HG03196 (cell line): ENCODE measurements around the gene EIF5B.
"Not testable (repeated sequence)": the region's sequence is repeated elsewhere in the genome, so short reads cannot be mapped to it uniquely, and the experiment has no call there.

Experiments used
- ATAC-seq: cut with Tn5 transposase; IDR thresholded peaks from one replicate; pipeline ENCODE4 v1.9.1; 2021; ENCODE audit not compliant: unreplicated experiment

Gene EIF5B

GRCh38 chr2:99368854-99369253 is 31.7 kb downstream of the EIF5B start:
- not testable (repeated sequence) for ATAC-seq

DNA sequence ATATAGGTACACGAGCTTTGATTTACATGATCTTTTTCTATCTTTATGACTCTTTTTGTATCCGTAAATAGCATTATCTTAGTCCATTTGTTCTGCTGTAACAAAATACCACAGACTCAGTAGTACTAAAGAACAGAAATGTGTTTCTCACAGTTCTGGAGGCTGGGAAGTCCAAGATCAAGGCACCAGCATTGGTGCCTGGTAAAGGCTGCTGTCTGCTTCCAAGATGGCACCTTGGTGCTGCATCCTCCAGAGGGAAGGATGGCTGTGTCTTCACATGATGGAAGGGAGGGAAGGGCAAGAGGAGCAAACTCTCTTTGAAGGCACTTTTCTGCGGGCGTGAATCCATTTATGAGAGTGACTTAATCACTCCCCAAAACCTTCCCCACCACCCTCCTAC is 36.0 kb downstream of the EIF5B start:
- no peak for ATAC-seq

DNA sequence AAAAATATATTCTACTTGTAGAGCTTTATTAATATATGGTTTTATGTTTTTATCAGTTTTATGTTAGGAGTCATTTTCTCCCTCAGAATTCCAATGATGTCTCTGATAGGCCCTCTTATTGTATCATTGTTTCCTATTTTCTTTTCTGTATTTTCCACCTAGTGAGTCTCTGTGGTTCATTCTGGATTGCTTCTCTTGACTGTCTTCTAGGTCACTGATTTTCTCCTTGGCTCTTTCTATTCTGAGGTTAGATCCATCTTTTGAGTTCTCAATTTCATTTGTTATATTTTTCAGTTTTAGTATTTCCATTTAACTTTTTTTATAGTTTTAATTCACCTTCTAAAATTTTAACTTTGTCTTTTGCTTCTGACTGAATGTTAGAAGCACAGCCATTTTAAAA is 37.6 kb downstream of the EIF5B start:
- ATAC-seq: no peak

GRCh38 chr2:99376254-99376864 is 39.2 kb downstream of the EIF5B start:
- ATAC-seq: no peak

DNA sequence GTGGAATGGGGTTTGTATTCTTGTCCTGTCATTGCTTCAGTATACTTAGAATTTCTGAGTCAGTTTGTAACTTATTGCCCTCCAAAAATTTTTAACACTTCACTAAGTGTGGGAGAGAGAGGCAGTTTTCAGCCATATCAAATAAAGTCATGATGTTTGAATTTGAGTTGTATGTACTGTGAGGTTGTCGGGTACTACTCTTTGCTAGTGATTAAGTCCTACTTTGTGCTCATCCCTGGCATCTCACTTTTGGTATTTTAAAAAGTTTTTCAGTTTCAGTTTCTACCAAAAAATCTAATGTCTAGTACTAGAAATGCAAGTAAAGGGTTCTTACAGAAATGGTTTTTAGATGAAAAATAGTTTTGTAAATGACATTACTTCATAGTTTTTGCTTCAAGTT is 40.7 kb downstream of the EIF5B start:
- no peak for ATAC-seq

GRCh38 chr2:99380376-99381010 is 43.3 kb downstream of the EIF5B start:
- no peak for ATAC-seq

GRCh38 chr2:99382143-99382542 is 45.0 kb downstream of the EIF5B start:
- ATAC-seq: no peak

DNA sequence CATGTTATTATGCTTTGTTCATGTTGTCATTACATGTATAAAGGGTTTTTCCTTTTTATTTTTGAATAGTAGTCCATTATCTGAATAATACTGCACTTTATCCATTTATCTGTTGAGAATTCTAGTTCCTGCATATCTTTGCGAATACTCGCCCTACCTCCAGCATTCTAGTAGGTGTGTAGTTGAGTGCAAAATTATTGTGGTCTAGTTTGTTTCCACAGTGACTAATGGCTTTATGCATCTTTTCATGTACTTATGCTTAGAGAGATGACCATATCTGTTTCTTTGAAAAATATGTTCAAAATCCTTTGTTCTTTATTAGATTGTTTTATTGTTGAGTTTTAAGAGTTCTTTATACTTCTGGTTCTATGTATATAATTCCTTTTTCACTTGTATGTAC is 48.8 kb downstream of the EIF5B start:
- no peak for ATAC-seq

GRCh38 chr2:99388892-99389291 is 51.7 kb downstream of the EIF5B start:
- ATAC-seq: no peak

GRCh38 chr2:99389371-99389770 is 52.2 kb downstream of the EIF5B start:
- ATAC-seq: no peak

- no peak for ATAC-seq
Observed at GRCh38 chr2:99389946-99390345, 52.8 kb downstream of the EIF5B start.

DNA sequence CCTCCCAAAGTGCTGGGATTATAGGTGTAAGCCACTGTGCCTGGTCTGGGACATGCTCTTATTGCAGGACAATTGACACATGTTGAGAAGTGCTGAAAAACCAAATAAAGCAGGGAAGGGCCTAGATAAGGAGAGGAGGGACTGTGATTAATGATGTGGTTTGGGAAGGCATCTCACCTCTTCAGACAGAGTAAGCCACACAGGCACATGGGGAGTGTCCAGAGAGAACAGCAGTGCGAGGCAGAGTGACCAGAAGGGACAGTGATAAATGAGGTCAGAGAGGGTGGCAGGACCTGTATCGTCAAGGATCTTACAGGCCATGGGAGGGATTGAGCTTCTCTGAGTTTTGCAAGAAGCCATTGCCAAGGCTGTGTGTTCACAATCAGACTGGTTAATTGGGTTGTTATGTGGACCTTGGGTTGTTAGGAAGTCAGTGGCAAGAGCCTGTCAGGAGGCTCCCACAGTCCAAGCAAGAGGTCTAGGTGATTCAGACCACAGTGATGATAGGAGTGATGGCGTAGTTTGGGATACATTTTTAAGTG is 58.5 kb downstream of the EIF5B start:
- ATAC-seq: no peak

DNA sequence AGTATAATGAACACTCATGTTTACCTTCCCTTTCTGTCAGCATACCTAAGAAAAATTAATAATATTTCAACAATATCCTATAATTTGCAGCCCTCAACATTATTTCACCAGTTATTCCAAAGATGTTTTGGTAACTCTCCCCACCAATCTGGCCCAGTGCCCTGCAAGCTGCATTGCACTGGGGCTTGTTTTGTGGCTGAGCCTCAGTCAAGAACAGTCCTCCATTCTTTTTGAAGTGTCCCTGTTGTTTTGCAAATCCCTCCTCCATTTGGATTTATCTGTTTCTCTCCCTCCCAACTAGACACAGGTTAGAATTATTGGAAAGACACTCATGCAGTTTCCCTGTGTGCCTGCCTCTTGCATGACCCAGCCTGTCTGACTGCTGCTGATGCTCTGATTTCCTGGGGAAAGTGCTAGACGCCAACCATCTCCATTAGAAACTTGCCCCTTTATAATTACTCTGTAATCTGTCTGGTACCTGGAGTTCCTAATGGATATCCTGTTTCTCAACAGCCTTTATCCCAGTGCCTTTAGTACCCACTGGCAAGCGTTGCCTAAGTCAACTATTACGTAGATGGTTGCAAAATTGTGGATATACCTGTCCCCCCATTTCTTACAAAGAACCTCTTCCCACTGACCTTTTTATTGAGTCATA is 60.2 kb downstream of the EIF5B start:
- no peak for ATAC-seq

GRCh38 chr2:99398303-99398702 is 61.1 kb downstream of the EIF5B start:
- ATAC-seq: no peak

- ATAC-seq: no peak
Observed at GRCh38 chr2:99399063-99399462, 61.9 kb downstream of the EIF5B start.

DNA sequence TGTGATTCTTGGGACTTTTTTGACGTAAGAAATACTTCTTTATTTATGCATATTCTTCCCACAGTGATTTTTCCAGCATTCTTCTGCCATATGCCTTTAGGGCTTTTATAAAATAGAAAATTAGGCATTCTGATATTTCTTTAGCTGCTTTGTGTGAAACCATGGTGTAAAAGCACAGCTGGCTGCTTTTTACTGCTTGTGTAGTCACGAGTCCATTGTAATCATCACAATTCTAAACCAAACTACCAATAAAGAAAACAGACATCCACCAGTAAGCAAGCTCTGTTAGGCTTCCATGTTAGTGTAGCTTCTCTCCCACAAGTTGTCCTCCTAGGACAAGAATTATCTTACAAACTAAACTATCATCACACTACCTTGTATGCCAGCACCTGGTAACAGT is 62.6 kb downstream of the EIF5B start:
- no peak for ATAC-seq

DNA sequence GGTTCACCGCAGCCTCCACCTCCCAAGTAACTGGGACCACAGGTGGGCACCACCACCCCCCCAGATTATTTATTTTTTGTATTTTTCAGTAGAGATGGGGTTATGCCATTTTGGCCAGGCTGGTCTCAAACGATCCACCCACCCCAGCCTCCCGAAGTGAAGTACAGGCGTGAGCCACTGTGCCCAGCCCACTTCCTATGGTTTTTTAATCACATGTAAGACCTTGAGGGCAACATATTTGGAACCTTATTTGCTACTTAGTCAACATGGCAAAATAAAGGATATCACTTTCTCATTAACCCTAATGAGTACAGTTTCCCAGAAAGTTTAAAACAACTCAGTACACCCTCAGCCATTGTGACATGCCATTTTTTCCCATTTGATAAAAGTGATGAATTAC is 64.7 kb downstream of the EIF5B start:
- no peak for ATAC-seq

DNA sequence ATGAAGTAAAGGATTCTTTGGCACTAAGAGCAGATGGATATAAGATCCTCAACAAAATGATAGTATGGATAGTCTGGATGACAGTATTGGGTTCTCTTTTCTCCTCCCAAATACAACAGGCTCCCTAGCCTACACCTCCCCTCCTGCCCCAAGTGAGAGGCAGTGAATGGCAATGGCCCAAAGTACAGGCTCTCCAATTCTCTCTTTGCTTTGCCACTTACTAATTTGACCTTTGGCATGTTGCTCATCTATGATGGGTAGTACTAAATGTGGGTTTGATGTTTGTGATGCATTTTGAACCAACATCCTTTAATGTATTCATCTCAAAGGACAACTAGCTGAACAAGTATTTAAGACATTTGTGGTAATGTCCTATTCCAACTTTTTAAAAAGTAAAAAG is 65.9 kb downstream of the EIF5B start:
- ATAC-seq: no peak

- ATAC-seq: no peak
Observed at GRCh38 chr2:99403524-99403923, 66.3 kb downstream of the EIF5B start.

DNA sequence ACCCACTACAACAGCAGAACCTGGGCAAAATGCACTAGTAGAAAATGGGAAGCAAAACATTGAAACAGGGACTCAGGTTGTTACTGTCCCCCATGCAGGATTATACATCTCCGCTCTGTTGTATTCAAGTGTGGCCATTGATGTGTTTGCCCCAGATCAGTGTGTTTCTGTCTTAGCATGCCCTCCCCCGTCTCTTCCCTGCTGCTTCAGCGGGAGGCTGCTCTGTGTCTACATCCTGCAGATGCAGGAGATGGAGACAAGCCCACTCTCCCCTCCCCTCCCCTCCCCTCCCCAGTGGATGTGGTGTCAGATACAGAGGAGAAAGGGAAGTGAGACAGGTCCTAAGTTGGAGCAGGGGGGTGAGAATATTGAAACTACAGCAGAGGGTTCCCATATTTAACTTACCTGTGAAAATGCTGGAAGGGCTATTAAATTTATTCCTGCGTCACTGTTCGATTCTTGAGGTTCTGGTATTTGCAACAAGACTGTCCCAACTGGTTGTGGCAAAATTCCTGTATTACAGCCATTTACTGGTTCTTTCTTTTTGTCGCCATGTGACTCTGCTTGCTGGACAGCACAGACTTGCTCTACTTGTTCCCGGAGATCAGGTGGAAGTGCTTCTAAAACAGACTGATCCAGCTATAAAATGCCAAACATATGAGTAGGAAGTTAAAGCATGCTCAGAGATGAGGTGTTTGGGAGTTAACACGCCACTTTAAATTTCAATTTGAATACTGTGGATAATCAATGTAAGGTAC is 67.0 kb downstream of the EIF5B start:
- ATAC-seq: no peak

GRCh38 chr2:99404797-99405669 is 67.8 kb downstream of the EIF5B start:
- no peak for ATAC-seq
